Measurements from ENCODE around the gene HCAR1. TPM values are rescaled to one million over a fixed set of nuclear protein-coding genes. Genes with fewer than 3 reads are reported as not detected.

HCAR1 gene, protein sequence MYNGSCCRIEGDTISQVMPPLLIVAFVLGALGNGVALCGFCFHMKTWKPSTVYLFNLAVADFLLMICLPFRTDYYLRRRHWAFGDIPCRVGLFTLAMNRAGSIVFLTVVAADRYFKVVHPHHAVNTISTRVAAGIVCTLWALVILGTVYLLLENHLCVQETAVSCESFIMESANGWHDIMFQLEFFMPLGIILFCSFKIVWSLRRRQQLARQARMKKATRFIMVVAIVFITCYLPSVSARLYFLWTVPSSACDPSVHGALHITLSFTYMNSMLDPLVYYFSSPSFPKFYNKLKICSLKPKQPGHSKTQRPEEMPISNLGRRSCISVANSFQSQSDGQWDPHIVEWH
- polyA plus RNA-seq (2013, experiment 1 of 2), result 0.01 TPM
- 0.01 TPM for polyA plus RNA-seq (2013, experiment 2 of 2)

DNA sequence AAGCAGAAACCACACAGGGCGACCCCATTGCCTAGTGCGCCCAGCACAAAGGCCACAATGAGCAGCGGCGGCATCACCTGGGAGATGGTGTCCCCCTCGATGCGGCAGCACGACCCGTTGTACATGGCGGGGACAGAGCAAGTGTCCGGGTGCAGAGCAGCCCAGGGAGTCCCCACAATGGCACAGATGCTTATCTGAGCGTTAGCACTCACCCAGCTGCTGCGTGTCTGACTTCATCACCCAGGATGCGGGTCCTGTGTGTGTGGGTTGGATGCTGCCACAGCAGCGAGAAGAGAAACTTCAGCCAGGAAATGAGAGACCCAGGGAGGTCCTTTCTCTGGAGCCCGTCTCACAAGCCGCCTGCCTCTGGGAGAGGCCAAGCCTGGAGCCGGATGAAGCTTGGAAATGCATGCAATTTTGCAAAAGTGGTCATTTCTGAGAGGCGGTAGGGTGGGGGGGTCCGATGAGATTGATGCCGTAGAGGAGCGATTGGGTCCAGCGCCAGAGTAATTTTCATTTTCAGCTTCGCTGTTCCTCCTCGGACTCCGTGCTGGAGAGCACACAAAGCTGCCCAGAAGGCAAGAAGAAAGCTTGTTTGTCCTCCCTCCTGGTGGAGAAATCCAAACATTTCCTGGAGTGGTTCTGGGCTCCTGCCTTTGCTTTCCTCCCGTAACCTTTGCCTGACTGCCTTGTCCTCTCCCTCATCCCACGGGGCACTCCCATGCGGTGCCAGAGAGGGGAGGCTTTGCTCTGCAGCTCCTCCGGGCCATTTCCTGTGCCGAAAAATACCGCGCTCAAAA, at the start of gene HCAR1:
TSS of gene HCAR1 (minus strand) at position 630 of the 800 bp plus-strand sequence. CDS start at position 125, 505 bp downstream.
- H3K27ac ChIP-seq (replicated peaks; ENCODE audit: low read length), result no peak within 1 kb of the TSS

DNA sequence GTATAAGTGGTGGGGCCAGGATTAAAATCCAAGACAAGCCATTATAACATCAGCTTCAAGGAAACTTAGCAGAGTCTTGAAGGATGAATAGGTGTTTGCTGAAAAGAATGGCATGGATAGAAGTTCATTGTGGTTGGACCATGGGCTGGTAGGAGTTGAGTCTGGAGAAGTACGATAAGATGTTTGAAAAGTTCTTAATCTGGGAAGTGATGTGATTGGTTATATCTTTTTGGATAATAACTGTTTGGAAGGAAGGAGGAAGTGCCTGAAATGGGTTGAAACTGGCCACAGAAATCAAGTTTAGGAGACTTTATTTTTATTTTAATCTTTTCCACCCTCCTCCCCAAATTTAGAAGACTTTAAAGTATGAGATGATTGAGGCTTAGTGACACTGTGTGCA, 26.9 kb upstream of the HCAR1 start:
- Histone ChIP-seq H2BK12ac (ENCODE audit: low read length) (no peak overlapping the region), H2AK5ac (ENCODE audit: low read depth, low read length) (no peak overlapping the region), H3K9ac (ENCODE audit: low read depth, low read length, poor library complexity) (no peak overlapping the region), H3K4me3 (ENCODE audit: low read length in 2 of 2) (no peak overlapping the region), H2AFZ (ENCODE audit: low read length) (no peak overlapping the region), H3K9me3 (replicated peaks in 1 of 2; ENCODE audit: control insufficient read depth in 2 of 2, insufficient read depth in 1 of 2, low read depth in 1 of 2, low read length in 2 of 2) (no peaks in the 10 kb centered on the region), H2BK5ac (ENCODE audit: low read length) (no peak overlapping the region), H3K23ac (ENCODE audit: low read depth, low read length, poor library complexity) (no peak overlapping the region), H3K27me3 (ENCODE audit: control insufficient read depth in 3 of 3, insufficient read depth in 3 of 3, low read depth in 1 of 3, low read length in 3 of 3) (no peaks in the 10 kb centered on the region), H4K91ac (ENCODE audit: low read depth, low read length, poor library complexity) (no peak overlapping the region), H2BK120ac (ENCODE audit: low read depth, low read length) (no peak overlapping the region), H3K18ac (ENCODE audit: low read length) (no peak overlapping the region), H3K36me3 (replicated peaks in 1 of 2; ENCODE audit: control insufficient read depth in 2 of 2, insufficient read depth in 2 of 2, low read length in 2 of 2) (peaks cover 23 to 85% of the 10 kb centered on the region in 2 donors), H3K14ac (ENCODE audit: low read length) (no peak overlapping the region), H3K27ac (replicated peaks; ENCODE audit: low read length) (no peak overlapping the region), H4K8ac (ENCODE audit: low read depth, low read length) (no peak overlapping the region), H3K4me1 (ENCODE audit: control insufficient read depth in 2 of 2, insufficient read depth in 1 of 2, low read depth in 1 of 2, low read length in 2 of 2) (peaks cover 7 to 9% of the 10 kb centered on the region in 2 donors), H3K79me1 (ENCODE audit: low read depth, low read length) (peaks cover 5% of the 10 kb centered on the region), H2BK15ac (ENCODE audit: low read length) (no peak overlapping the region), H3K4ac (ENCODE audit: low read length) (no peak overlapping the region), H3K4me2 (ENCODE audit: insufficient read depth, low read length, poor library complexity, severe bottlenecking) (no peak overlapping the region)
- no CpG with 5 or more reads among the region's 1 CpG for WGBS, 2 donors (ENCODE audit: extremely low coverage in 2 of 2, insufficient read length in 2 of 2, insufficient replicate concordance in 1 of 2)
- no peak for DNase-seq (ENCODE audit: low spot score)

More for the DNA sequence above, at the start of gene HCAR1:
- Histone ChIP-seq H2BK5ac (ENCODE audit: low read length) (peak within 1 kb of the TSS; percentile 77), H3K23ac (ENCODE audit: low read depth, low read length, poor library complexity) (no peak within 1 kb of the TSS), H3K36me3 (replicated peaks in 1 of 2; ENCODE audit: control insufficient read depth in 2 of 2, insufficient read depth in 2 of 2, low read length in 2 of 2) (no peaks in the 10 kb centered on the region), H2BK12ac (ENCODE audit: low read length) (peak within 1 kb of the TSS; percentile 87), H4K91ac (ENCODE audit: low read depth, low read length, poor library complexity) (no peak within 1 kb of the TSS), H3K4ac (ENCODE audit: low read length) (no peak within 1 kb of the TSS), H3K9me3 (replicated peaks in 1 of 2; ENCODE audit: control insufficient read depth in 2 of 2, insufficient read depth in 1 of 2, low read depth in 1 of 2, low read length in 2 of 2) (peaks cover 0 to 2% of the 10 kb centered on the region in 2 donors), H3K27me3 (ENCODE audit: control insufficient read depth in 3 of 3, insufficient read depth in 3 of 3, low read depth in 1 of 3, low read length in 3 of 3) (no peaks in the 10 kb centered on the region), H3K4me2 (ENCODE audit: insufficient read depth, low read length, poor library complexity, severe bottlenecking) (no peak within 1 kb of the TSS), H3K9ac (ENCODE audit: low read depth, low read length, poor library complexity) (no peak within 1 kb of the TSS), H4K8ac (ENCODE audit: low read depth, low read length) (no peak within 1 kb of the TSS), H3K4me1 (ENCODE audit: control insufficient read depth in 2 of 2, insufficient read depth in 1 of 2, low read depth in 1 of 2, low read length in 2 of 2) (peaks cover 0 to 2% of the 10 kb centered on the region in 2 donors), H2BK15ac (ENCODE audit: low read length) (peak within 1 kb of the TSS; percentile 65), H3K14ac (ENCODE audit: low read length) (no peak within 1 kb of the TSS), H2AK5ac (ENCODE audit: low read depth, low read length) (peak within 1 kb of the TSS; percentile 47), H2AFZ (ENCODE audit: low read length) (peak within 1 kb of the TSS; percentile 69), H3K4me3 (ENCODE audit: low read length in 2 of 2) (no peak within 1 kb of the TSS), H3K79me1 (ENCODE audit: low read depth, low read length) (no peaks in the 10 kb centered on the region), H2BK120ac (ENCODE audit: low read depth, low read length) (no peak within 1 kb of the TSS), H3K18ac (ENCODE audit: low read length) (peak within 1 kb of the TSS; percentile 51)
- no CpG with 5 or more reads among the region's 32 CpGs for WGBS, 2 donors (ENCODE audit: extremely low coverage in 2 of 2, insufficient read length in 2 of 2, insufficient replicate concordance in 1 of 2)
- DNase-seq (ENCODE audit: low spot score), result no peak

DNA sequence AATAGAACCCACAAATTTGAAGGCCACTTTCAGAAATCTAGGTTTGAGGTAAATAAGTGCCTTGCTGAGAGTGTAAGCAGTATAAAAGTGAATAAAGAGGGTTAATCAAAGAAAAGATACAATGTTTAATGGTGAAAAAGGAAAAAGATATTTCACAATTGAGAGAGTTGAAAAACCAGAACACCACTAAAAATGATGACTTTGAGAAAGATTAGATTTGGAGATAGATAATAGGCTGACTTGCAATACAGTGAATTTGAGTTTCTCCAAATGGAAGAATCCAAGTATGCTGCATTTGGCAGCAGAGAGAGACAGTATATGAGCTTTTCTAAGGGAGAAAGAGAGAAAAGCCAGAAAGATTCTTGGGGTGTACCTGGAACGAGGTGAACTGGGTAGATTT, 24.1 kb upstream of the HCAR1 start:
- H3K9me3 ChIP-seq (replicated peaks in 1 of 2; ENCODE audit: control insufficient read depth in 2 of 2, insufficient read depth in 1 of 2, low read depth in 1 of 2, low read length in 2 of 2), result no peaks in the 10 kb centered on the region
- H3K27ac ChIP-seq (replicated peaks; ENCODE audit: low read length), result no peak overlapping the region
- peaks cover 5% of the 10 kb centered on the region for H3K79me1 ChIP-seq (ENCODE audit: low read depth, low read length)
- no peak overlapping the region for H4K8ac ChIP-seq (ENCODE audit: low read depth, low read length)
- H2BK12ac ChIP-seq (ENCODE audit: low read length), result no peak overlapping the region
- no peaks in the 10 kb centered on the region for H3K27me3 ChIP-seq (ENCODE audit: control insufficient read depth in 3 of 3, insufficient read depth in 3 of 3, low read depth in 1 of 3, low read length in 3 of 3)
- H2BK5ac ChIP-seq (ENCODE audit: low read length), result no peak overlapping the region
- no peak overlapping the region for H3K9ac ChIP-seq (ENCODE audit: low read depth, low read length, poor library complexity)
- no peak for DNase-seq (ENCODE audit: low spot score)
- H3K4ac ChIP-seq (ENCODE audit: low read length), result no peak overlapping the region
- H3K4me3 ChIP-seq (ENCODE audit: low read length in 2 of 2), result no peak overlapping the region
- H4K91ac ChIP-seq (ENCODE audit: low read depth, low read length, poor library complexity), result no peak overlapping the region
- H3K4me1 ChIP-seq (ENCODE audit: control insufficient read depth in 2 of 2, insufficient read depth in 1 of 2, low read depth in 1 of 2, low read length in 2 of 2), result peaks cover 7 to 12% of the 10 kb centered on the region in 2 donors
- no peak overlapping the region for H2AK5ac ChIP-seq (ENCODE audit: low read depth, low read length)
- H3K36me3 ChIP-seq (replicated peaks in 1 of 2; ENCODE audit: control insufficient read depth in 2 of 2, insufficient read depth in 2 of 2, low read length in 2 of 2), result peaks cover 19 to 61% of the 10 kb centered on the region in 2 donors
- no peak overlapping the region for H2AFZ ChIP-seq (ENCODE audit: low read length)
- no peak overlapping the region for H3K4me2 ChIP-seq (ENCODE audit: insufficient read depth, low read length, poor library complexity, severe bottlenecking)
- no peak overlapping the region for H3K18ac ChIP-seq (ENCODE audit: low read length)
- no peak overlapping the region for H2BK15ac ChIP-seq (ENCODE audit: low read length)
- WGBS, 2 donors (ENCODE audit: extremely low coverage in 2 of 2, insufficient read length in 2 of 2, insufficient replicate concordance in 1 of 2), result no CpG with 5 or more reads among the region's 1 CpG
- H3K23ac ChIP-seq (ENCODE audit: low read depth, low read length, poor library complexity), result no peak overlapping the region
- no peak overlapping the region for H2BK120ac ChIP-seq (ENCODE audit: low read depth, low read length)
- no peak overlapping the region for H3K14ac ChIP-seq (ENCODE audit: low read length)

DNA sequence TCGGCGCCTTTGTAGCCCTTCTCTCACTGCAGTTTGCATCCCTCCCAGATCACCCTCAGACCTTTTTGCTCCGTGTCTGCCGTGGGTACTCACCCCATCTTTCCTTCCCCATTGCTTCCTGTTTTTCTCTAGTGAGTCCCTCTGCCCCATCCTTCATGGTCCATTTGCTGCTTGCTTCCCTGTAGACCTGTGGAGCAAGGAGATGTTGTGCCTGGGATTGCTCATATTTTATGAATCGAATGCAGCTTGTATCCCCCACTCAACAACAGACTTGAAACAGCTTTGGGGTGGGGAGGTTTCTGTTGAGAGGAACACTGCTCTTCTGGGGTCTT, 22.6 kb upstream of the HCAR1 start:
- H3K14ac ChIP-seq (ENCODE audit: low read length), result no peak overlapping the region
- H2BK12ac ChIP-seq (ENCODE audit: low read length), result no peak overlapping the region
- no peak for DNase-seq (ENCODE audit: low spot score)
- H2BK120ac ChIP-seq (ENCODE audit: low read depth, low read length), result no peak overlapping the region
- peak overlapping the region; percentile 74 for H3K4me2 ChIP-seq (ENCODE audit: insufficient read depth, low read length, poor library complexity, severe bottlenecking)
- peak overlapping the region; percentile 96 for H3K18ac ChIP-seq (ENCODE audit: low read length)
- H2BK5ac ChIP-seq (ENCODE audit: low read length), result peak overlapping the region; percentile 72
- no peak overlapping the region for H3K23ac ChIP-seq (ENCODE audit: low read depth, low read length, poor library complexity)
- H3K9ac ChIP-seq (ENCODE audit: low read depth, low read length, poor library complexity), result peak overlapping the region; percentile 92
- H3K36me3 ChIP-seq (replicated peaks in 1 of 2; ENCODE audit: control insufficient read depth in 2 of 2, insufficient read depth in 2 of 2, low read length in 2 of 2), result peaks cover 16 to 46% of the 10 kb centered on the region in 2 donors
- H4K8ac ChIP-seq (ENCODE audit: low read depth, low read length), result no peak overlapping the region
- peaks cover 7 to 12% of the 10 kb centered on the region in 2 donors for H3K4me1 ChIP-seq (ENCODE audit: control insufficient read depth in 2 of 2, insufficient read depth in 1 of 2, low read depth in 1 of 2, low read length in 2 of 2)
- H3K9me3 ChIP-seq (replicated peaks in 1 of 2; ENCODE audit: control insufficient read depth in 2 of 2, insufficient read depth in 1 of 2, low read depth in 1 of 2, low read length in 2 of 2), result no peaks in the 10 kb centered on the region
- H2AK5ac ChIP-seq (ENCODE audit: low read depth, low read length), result no peak overlapping the region
- H2AFZ ChIP-seq (ENCODE audit: low read length), result peak overlapping the region; percentile 92
- no peak overlapping the region for H3K4ac ChIP-seq (ENCODE audit: low read length)
- peaks cover 5% of the 10 kb centered on the region for H3K79me1 ChIP-seq (ENCODE audit: low read depth, low read length)
- no CpG with 5 or more reads among the region's 5 CpGs for WGBS, 2 donors (ENCODE audit: extremely low coverage in 2 of 2, insufficient read length in 2 of 2, insufficient replicate concordance in 1 of 2)
- peak overlapping the region; percentile 84 for H3K4me3 ChIP-seq (ENCODE audit: low read length in 2 of 2)
- no peak overlapping the region for H2BK15ac ChIP-seq (ENCODE audit: low read length)
- H4K91ac ChIP-seq (ENCODE audit: low read depth, low read length, poor library complexity), result no peak overlapping the region
- H3K27me3 ChIP-seq (ENCODE audit: control insufficient read depth in 3 of 3, insufficient read depth in 3 of 3, low read depth in 1 of 3, low read length in 3 of 3), result no peaks in the 10 kb centered on the region
- no peak overlapping the region for H3K27ac ChIP-seq (replicated peaks; ENCODE audit: low read length)
